Kasumi-1 (cell line): Measurements from ENCODE around the gene CACNA1G.
A peak's percentile ranks its signal among the peaks of the same experiment; 100 is the strongest.

Source experiments
- DNase-seq, 2 experiments: peaks; one replicate each; lab custom pipeline; 2025; lab: John Stamatoyannopoulos, UW

CACNA1G gene

GRCh38 chr17:50632637-50633036 lies 72.1 kb downstream of the CACNA1G start:
- DNase-seq: no peak

GRCh38 chr17:50633683-50634082 lies 73.2 kb downstream of the CACNA1G start:
- no peak for DNase-seq

- DNase-seq: no peak
Measured at GRCh38 chr17:50634224-50634914, 73.9 kb downstream of the CACNA1G start, which contains the start of gene ABCC3. ABCC3 (plus strand) TSS chr17:50634881; CDS start chr17:50634937, 56 bp downstream.

GRCh38 chr17:50634915-50635731 lies 74.6 kb downstream of the CACNA1G start:
- no peak for DNase-seq

GRCh38 chr17:50635732-50635981 lies 75.1 kb downstream of the CACNA1G start:
- no peak for DNase-seq

GRCh38 chr17:50635982-50636803 lies 75.7 kb downstream of the CACNA1G start:
- DNase-seq: no peak

- no peak for DNase-seq
Measured at GRCh38 chr17:50636804-50637195, 76.3 kb downstream of the CACNA1G start.

- DNase-seq: no peak
Measured at GRCh38 chr17:50637829-50638605, 77.5 kb downstream of the CACNA1G start.

GRCh38 chr17:50638606-50638965 lies 78.1 kb downstream of the CACNA1G start:
- no peak for DNase-seq

- DNase-seq: peak; percentile 50 to 53
Measured at GRCh38 chr17:50638966-50639713, 78.6 kb downstream of the CACNA1G start.

GRCh38 chr17:50640686-50641351 lies 80.3 kb downstream of the CACNA1G start:
- peak; percentile 72 to 78 for DNase-seq

- DNase-seq: no peak
Measured at GRCh38 chr17:50641357-50641756, 80.8 kb downstream of the CACNA1G start.

GRCh38 chr17:50642071-50642721 lies 81.7 kb downstream of the CACNA1G start:
- no peak for DNase-seq

GRCh38 chr17:50642722-50643656 lies 82.5 kb downstream of the CACNA1G start:
- DNase-seq: no peak

GRCh38 chr17:50645748-50646682 lies 85.5 kb downstream of the CACNA1G start:
- DNase-seq: no peak

GRCh38 chr17:50647187-50647586 lies 86.7 kb downstream of the CACNA1G start:
- DNase-seq: no peak

- DNase-seq: no peak
Measured at GRCh38 chr17:50649042-50649908, 88.8 kb downstream of the CACNA1G start.
